Naive thymus-derived CD4-positive, alpha-beta T cell (primary cell): ENCODE data around the gene SH2D1A. TPM values are rescaled to one million over a fixed set of nuclear protein-coding genes. Genes with fewer than 3 reads are reported as not detected.

Experiments
- ATAC-seq: fragments of 150-1000 bp; cut with Tn5 transposase; 2 replicates; pipeline ENCODE4 v1.10.0; 2021; ENCODE audit warnings: mild to moderate bottlenecking, moderate library complexity
- CTCF ChIA-PET: fragments of 350-600 bp; sonication (Branson Sonifier 250); formaldehyde crosslinking; loops from one replicate; lab custom pipeline; 2021; ENCODE audit warnings: antibody characterized with exemption; lab: Charles Lee
- POLR2A ChIA-PET: fragments of 350-600 bp; sonication (Branson Sonifier 250); formaldehyde crosslinking; loops from one replicate; lab custom pipeline; 2021; ENCODE audit warnings: antibody characterized with exemption, inconsistent platforms; lab: Charles Lee
- DNase-seq, 9 donors: peaks; one replicate each; pipeline versions ENCODE4 v3.0.0 to v3.0.0-alpha.2; 2020 to 2022; ENCODE audit warnings: mixed read lengths in 1 of 9
- H3K27ac ChIP-seq: one replicate; pipeline ENCODE4 v1.7.0; 2013; ENCODE audit warnings: mild to moderate bottlenecking, low read depth, low read length, moderate library complexity
- H3K27me3 ChIP-seq, 2 donors: one replicate each; pipeline ENCODE4 v1.7.0; 2013; ENCODE audit warnings: low read length in 2 of 2, mild to moderate bottlenecking in 2 of 2, moderate library complexity in 2 of 2; ENCODE audit not compliant: control insufficient read depth in 2 of 2, insufficient read depth in 2 of 2
- H3K36me3 ChIP-seq, 3 experiments: 1 replicate in 2 of 3; 2 replicates in 1 of 3; pipeline ENCODE4 v1.7.0; 2013; ENCODE audit warnings: low read length in 3 of 3, mild to moderate bottlenecking in 3 of 3, moderate library complexity in 1 of 3; ENCODE audit not compliant: insufficient read depth in 3 of 3, control insufficient read depth in 2 of 3
- H3K4me1 ChIP-seq, 2 donors: one replicate each; pipeline ENCODE4 v1.7.0; 2013; ENCODE audit warnings: low read length in 2 of 2, mild to moderate bottlenecking in 2 of 2, moderate library complexity in 1 of 2; ENCODE audit not compliant: control insufficient read depth in 2 of 2, insufficient read depth in 2 of 2
- H3K4me3 ChIP-seq: 2 replicates; pipeline ENCODE4 v1.7.0; 2013; ENCODE audit warnings: mild to moderate bottlenecking, low read length
- H3K9me3 ChIP-seq, 3 experiments: 1 replicate in 2 of 3; 2 replicates in 1 of 3; pipeline ENCODE4 v1.7.0; 2013; ENCODE audit warnings: low read length in 3 of 3; ENCODE audit not compliant: control insufficient read depth in 2 of 3
- H3K27ac Mint-ChIP-seq, 9 donors: one replicate each; pipeline ENCODE4 v1.8.0; 2020 to 2022; ENCODE audit warnings: mixed read lengths in 9 of 9, mild to moderate bottlenecking in 8 of 9, moderate library complexity in 5 of 9, inconsistent platforms in 2 of 9
- H3K27me3 Mint-ChIP-seq, 5 donors: one replicate each; pipeline ENCODE4 v1.8.0; 2021 to 2022; ENCODE audit warnings: mixed read lengths in 5 of 5, mild to moderate bottlenecking in 1 of 5
- H3K36me3 Mint-ChIP-seq, 5 donors: one replicate each; pipeline ENCODE4 v1.8.0; 2020 to 2022; ENCODE audit warnings: mixed read lengths in 5 of 5, mild to moderate bottlenecking in 3 of 5, inconsistent platforms in 1 of 5
- H3K4me1 Mint-ChIP-seq, 7 donors: one replicate each; pipeline ENCODE4 v1.8.0; 2020 to 2022; ENCODE audit warnings: mixed read lengths in 7 of 7, mild to moderate bottlenecking in 3 of 7, inconsistent platforms in 1 of 7
- H3K4me3 Mint-ChIP-seq, 10 donors: one replicate each; pipeline ENCODE4 v1.8.0; 2020 to 2022; ENCODE audit warnings: mild to moderate bottlenecking in 10 of 10, mixed read lengths in 10 of 10, moderate library complexity in 6 of 10, inconsistent platforms in 2 of 10
- H3K9me3 Mint-ChIP-seq, 11 donors: one replicate each; pipeline ENCODE4 v1.8.0; 2020 to 2022; ENCODE audit warnings: mixed read lengths in 11 of 11, mild to moderate bottlenecking in 4 of 11, inconsistent platforms in 1 of 11, moderate library complexity in 1 of 11
- intact Hi-C, 2 donors: fragments of 100-400 bp; cut with micrococcal nuclease; formaldehyde crosslinking; loops; one replicate each; pipeline ENCODE4 v1.15.1; 2023
- polyA plus RNA-seq, 2 donors: library from polyadenylated mRNA; unstranded; fragments of 300-500 nt; fragmentation: Illumina TruSeq; gene quantifications; one replicate each; pipeline ENCODE4 v1.2.3, GENCODE V29; 2021
- total RNA-seq, 6 experiments: library from RNA in 5 of 6; stranded (reverse) in 5 of 6; gene quantifications; 1 replicate in 5 of 6; 2 replicates in 1 of 6; pipeline ENCODE4 v1.2.3 and lab custom pipeline; 2021 to 2026

The SH2D1A gene
- total and polyA plus RNA-seq, 7 experiments from 2014 or later: 23.8 to 57.6 (median 43.8) TPM

- Mint-ChIP-seq H3K36me3 (peaks cover 0 to 8% (median 3%) of the 10 kb centered on the region in 5 donors), H3K27ac (peak overlapping the region; percentile 85 to 96 (median 91)), H3K27me3 (no peaks in the 10 kb centered on the region), H3K4me1 (peaks cover 8 to 45% (median 41%) of the 10 kb centered on the region in 7 donors), H3K4me3 (peak overlapping the region; percentile 79 to 99 (median 96)), H3K9me3 (no peaks in the 10 kb centered on the region)
- no peak for ATAC-seq
- Histone ChIP-seq H3K27ac (peak overlapping the region; percentile 72), H3K27me3 (no peaks in the 10 kb centered on the region), H3K4me1 (peaks cover 19 to 34% of the 10 kb centered on the region in 2 donors), H3K9me3 (no peaks in the 10 kb centered on the region), H3K4me3 (peak overlapping the region; percentile 62), H3K36me3 (no peaks in the 10 kb centered on the region)
- ChIA-PET CTCF (interaction anchor here (0.5 kb wide), 1 partner anchor 118 kb away, joined by 4 read pairs; no protein-coding TSS in a partner anchor), POLR2A (interaction anchor here (0.9 to 1.3 kb wide), 2 partner anchors 11 to 130 kb away, joined by 3 to 5 read pairs; no protein-coding TSS in a partner anchor)
- intact Hi-C loops: loop anchor here (1.0 to 10.0 kb wide), 9 partner anchors 9 to 613 kb away; partner anchors contain the start of genes STAG2 (in 2 of the 2) and THOC2 (in 1 of the 2)
- DNase-seq: no peak
These were observed 1.8 kb downstream of the SH2D1A start for GRCh38 chrX:124348182-124348581.

DNA sequence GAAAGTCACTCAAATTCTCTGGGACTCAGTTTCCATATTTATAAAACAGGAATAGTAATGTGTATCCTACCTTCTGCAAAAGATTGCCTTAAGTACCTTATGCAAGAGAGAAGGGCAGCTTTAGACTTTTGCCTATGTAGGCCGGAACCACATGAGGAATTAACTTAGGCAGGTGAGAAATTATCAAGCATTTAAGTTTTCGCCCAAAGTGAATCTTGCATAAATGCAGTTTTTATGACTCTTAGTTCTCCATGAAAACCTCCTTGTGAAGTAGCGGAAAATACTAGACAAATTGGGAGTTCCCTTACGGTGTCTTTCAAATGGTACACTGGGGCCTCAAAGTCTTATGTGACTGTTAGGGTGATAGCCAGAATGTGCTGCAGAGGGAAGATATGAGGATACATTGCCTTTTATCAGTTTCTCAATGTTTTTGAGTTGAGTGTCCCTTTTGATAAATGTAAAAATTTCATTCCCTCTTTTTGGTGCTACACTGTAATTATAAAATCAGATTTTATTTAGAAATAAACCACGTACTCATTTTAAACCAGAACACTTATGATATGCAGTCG is 2.6 kb downstream of the SH2D1A start:
- Histone ChIP-seq H3K27me3 (no peaks in the 10 kb centered on the region), H3K4me3 (peak overlapping the region; percentile 62), H3K36me3 (no peaks in the 10 kb centered on the region), H3K9me3 (no peaks in the 10 kb centered on the region), H3K27ac (peak overlapping the region; percentile 72), H3K4me1 (peaks cover 11 to 26% of the 10 kb centered on the region in 2 donors)
- ChIA-PET CTCF (interaction anchor here (0.6 to 0.8 kb wide), 2 partner anchors 144 to 175 kb away, joined by 3 read pairs; no protein-coding TSS in a partner anchor), POLR2A (interaction anchor here (0.9 to 1.3 kb wide), 2 partner anchors 10 to 131 kb away, joined by 3 to 5 read pairs; no protein-coding TSS in a partner anchor)
- H3K27ac Mint-ChIP-seq: peak overlapping the region; percentile 85 to 96 (median 91)
- no peaks in the 10 kb centered on the region for H3K27me3 Mint-ChIP-seq
- H3K36me3 Mint-ChIP-seq: peaks cover 0 to 8% (median 3%) of the 10 kb centered on the region in 5 donors
- DNase-seq: no peak
- intact Hi-C loops: loop anchor here (1.0 to 10.0 kb wide), 11 partner anchors 10 to 614 kb away; partner anchors contain the start of genes STAG2 (in 2 of the 2) and THOC2 (in 1 of the 2)
- ATAC-seq: no peak
- peaks cover 13 to 45% (median 41%) of the 10 kb centered on the region in 7 donors for H3K4me1 Mint-ChIP-seq
- peak overlapping the region; percentile 79 to 99 (median 96) for H3K4me3 Mint-ChIP-seq
- H3K9me3 Mint-ChIP-seq: no peaks in the 10 kb centered on the region

GRCh38 chrX:124354648-124355047 is 8.3 kb downstream of the SH2D1A start:
- intact Hi-C loops: loop anchor here in 1 of 2 donors (1.0 kb wide), 1 partner anchor 8 kb away; the partner anchor contains the start of gene SH2D1A
- Histone ChIP-seq H3K4me1 (peaks cover 12 to 15% of the 10 kb centered on the region in 2 donors), H3K27me3 (no peaks in the 10 kb centered on the region), H3K4me3 (no peak overlapping the region), H3K9me3 (no peaks in the 10 kb centered on the region), H3K36me3 (no peaks in the 10 kb centered on the region), H3K27ac (no peak overlapping the region)
- Mint-ChIP-seq H3K4me3 (peak overlapping the region in 9 of 10 donors; percentile 0 to 85 (median 61)), H3K27me3 (no peaks in the 10 kb centered on the region), H3K27ac (peak overlapping the region in 6 of 9 donors; percentile 32 to 83 (median 63)), H3K9me3 (peaks cover 0 to 4% (median 0%) of the 10 kb centered on the region in 11 donors), H3K4me1 (peaks cover 21 to 70% (median 67%) of the 10 kb centered on the region in 7 donors), H3K36me3 (peaks cover 0 to 22% (median 6%) of the 10 kb centered on the region in 5 donors)
- CTCF ChIA-PET: interaction anchor here (1.1 kb wide), 1 partner anchor 138 kb away, joined by 4 read pairs; no protein-coding TSS in a partner anchor
- POLR2A ChIA-PET: interaction anchor here (0.6 to 1.5 kb wide), 4 partner anchors 15 to 137 kb away, joined by 3 to 5 read pairs (median 4); no protein-coding TSS in a partner anchor
- DNase-seq (no peak), ATAC-seq (no peak)

GRCh38 chrX:124358800-124359383 is 12.5 kb downstream of the SH2D1A start:
- Mint-ChIP-seq H3K36me3 (peaks cover 0 to 30% (median 8%) of the 10 kb centered on the region in 5 donors), H3K4me1 (peaks cover 29 to 66% (median 64%) of the 10 kb centered on the region in 7 donors), H3K9me3 (peaks cover 0 to 4% (median 0%) of the 10 kb centered on the region in 11 donors), H3K27me3 (no peaks in the 10 kb centered on the region), H3K27ac (peak overlapping the region; percentile 21 to 92 (median 70)), H3K4me3 (peak overlapping the region; percentile 12 to 84 (median 58))
- Histone ChIP-seq H3K4me1 (peaks cover 19 to 25% of the 10 kb centered on the region in 2 donors), H3K4me3 (peak overlapping the region; percentile 43), H3K9me3 (no peaks in the 10 kb centered on the region), H3K27me3 (no peaks in the 10 kb centered on the region), H3K27ac (peak overlapping the region; percentile 37), H3K36me3 (no peaks in the 10 kb centered on the region)
- ChIA-PET CTCF (no interaction called here), POLR2A (interaction anchor here (1.1 to 1.6 kb wide), 2 partner anchors 11 to 142 kb away, joined by 3 read pairs; no protein-coding TSS in a partner anchor)
- DNase-seq (peak in 6 of 9 donors; percentile 27 to 56 (median 36)), ATAC-seq (peak; percentile 71)
- intact Hi-C loops: loop anchor here (1.0 to 2.0 kb wide), 3 partner anchors 10 to 16 kb away; partner anchors contain the start of gene SH2D1A (in 1 of the 2)

DNA sequence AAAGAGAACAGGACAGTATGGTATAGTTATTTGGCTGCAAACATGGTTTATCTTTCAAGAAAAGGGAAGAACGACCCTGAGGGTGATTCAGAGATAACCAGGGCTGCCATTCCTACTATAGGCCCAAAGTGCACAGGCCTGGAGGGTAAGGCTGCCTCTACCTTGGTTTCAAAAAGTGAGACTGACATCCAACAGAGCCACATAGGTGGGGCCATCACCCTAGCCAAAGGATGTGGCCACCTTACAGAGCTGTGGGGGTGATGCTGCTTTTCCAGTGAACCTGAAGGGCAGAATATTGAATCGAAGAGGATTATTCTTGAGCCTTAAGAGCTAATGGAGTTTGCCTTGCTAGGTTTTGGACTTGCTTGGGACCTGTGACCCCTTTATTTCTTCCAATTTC is 15.7 kb downstream of the SH2D1A start:
- Histone ChIP-seq H3K4me1 (peaks cover 19 to 26% of the 10 kb centered on the region in 2 donors), H3K36me3 (no peaks in the 10 kb centered on the region), H3K4me3 (no peak overlapping the region), H3K27me3 (no peaks in the 10 kb centered on the region), H3K9me3 (no peaks in the 10 kb centered on the region), H3K27ac (no peak overlapping the region)
- ChIA-PET CTCF (no interaction called here), POLR2A (no interaction called here)
- H3K36me3 Mint-ChIP-seq: peaks cover 5 to 19% (median 7%) of the 10 kb centered on the region in 5 donors
- H3K27ac Mint-ChIP-seq: peak overlapping the region in 5 of 9 donors; percentile 23 to 70 (median 39)
- H3K4me1 Mint-ChIP-seq: peaks cover 25 to 64% (median 53%) of the 10 kb centered on the region in 7 donors
- no peaks in the 10 kb centered on the region for H3K27me3 Mint-ChIP-seq
- peak overlapping the region in 4 of 10 donors; percentile 14 to 51 (median 37) for H3K4me3 Mint-ChIP-seq
- intact Hi-C loops: no loop called here
- peaks cover 0 to 1% (median 0%) of the 10 kb centered on the region in 11 donors for H3K9me3 Mint-ChIP-seq
- no peak for DNase-seq
- no peak for ATAC-seq

DNA sequence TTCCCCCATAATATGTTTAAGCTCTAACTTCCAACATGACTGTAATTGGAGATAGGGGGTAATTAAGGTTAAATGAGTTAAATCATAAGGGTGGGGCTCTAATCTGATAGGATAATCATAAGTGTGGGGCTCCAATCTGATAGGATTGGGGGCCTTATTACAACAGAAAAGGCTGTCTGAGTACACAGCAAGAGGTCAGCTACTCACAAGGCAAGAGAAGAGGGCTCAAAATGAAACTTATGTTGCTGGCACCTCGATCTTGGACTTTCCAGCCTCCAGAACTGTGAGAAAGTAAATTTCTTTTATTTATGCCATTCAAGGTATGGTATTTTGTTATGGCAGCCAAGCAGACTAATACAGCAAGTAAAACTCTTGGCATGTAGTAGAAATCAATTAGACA is 16.4 kb downstream of the SH2D1A start:
- peak overlapping the region in 2 of 10 donors; percentile 17 to 37 for H3K4me3 Mint-ChIP-seq
- H3K4me1 Mint-ChIP-seq: peaks cover 26 to 64% (median 49%) of the 10 kb centered on the region in 7 donors
- DNase-seq (no peak), ATAC-seq (no peak)
- Histone ChIP-seq H3K36me3 (no peaks in the 10 kb centered on the region), H3K27me3 (no peaks in the 10 kb centered on the region), H3K9me3 (no peaks in the 10 kb centered on the region), H3K4me3 (no peak overlapping the region), H3K4me1 (peaks cover 19 to 26% of the 10 kb centered on the region in 2 donors), H3K27ac (no peak overlapping the region)
- peak overlapping the region in 4 of 9 donors; percentile 16 to 70 (median 68) for H3K27ac Mint-ChIP-seq
- peaks cover 5 to 14% (median 5%) of the 10 kb centered on the region in 5 donors for H3K36me3 Mint-ChIP-seq
- intact Hi-C loops: no loop called here
- CTCF ChIA-PET: no interaction called here
- H3K27me3 Mint-ChIP-seq: no peaks in the 10 kb centered on the region
- POLR2A ChIA-PET: no interaction called here
- H3K9me3 Mint-ChIP-seq: no peaks in the 10 kb centered on the region
